CD4-positive, alpha-beta T cell (primary cell): ENCODE data around the gene CBLN1. TPM values are rescaled to one million over a fixed set of nuclear protein-coding genes. Genes with fewer than 3 reads are reported as not detected.

Experiments
- ATAC-seq: fragments of 200-7000 bp; cut with Tn5 transposase; one replicate; pipeline ENCODE4 v1.10.0; 2022; ENCODE audit warnings: mild to moderate bottlenecking; ENCODE audit not compliant: poor library complexity
- CTCF ChIA-PET: fragments of 350-600 bp; sonication (Branson Sonifier 250); formaldehyde crosslinking; loops from one replicate; lab custom pipeline; 2021; ENCODE audit warnings: antibody characterized with exemption, inconsistent platforms; lab: Charles Lee
- POLR2A ChIA-PET: fragments of 350-600 bp; sonication (Branson Sonifier 250); formaldehyde crosslinking; loops from one replicate; lab custom pipeline; 2021; ENCODE audit warnings: antibody characterized with exemption, inconsistent platforms; lab: Charles Lee
- DNase-seq, 14 experiments: peaks; one replicate each; pipeline ENCODE4 v3.0.0-alpha.2; 2013 to 2020; ENCODE audit warnings: mixed read lengths in 2 of 14
- H3K27ac ChIP-seq, 2 donors: one replicate each; pipeline versions ENCODE4 v1.5.1 to v1.7.0; 2013; ENCODE audit warnings: low read length in 2 of 2, low read depth in 1 of 2, mild to moderate bottlenecking in 1 of 2
- H3K27me3 ChIP-seq, 2 experiments: 1 replicate in 1 of 2; 2 replicates in 1 of 2; pipeline versions ENCODE4 v1.6.1 to v1.7.0; 2013; ENCODE audit warnings: low read length in 2 of 2, control low read depth in 1 of 2, mild to moderate bottlenecking in 1 of 2, moderate library complexity in 1 of 2; ENCODE audit not compliant: insufficient read depth in 2 of 2, control insufficient read depth in 1 of 2
- H3K36me3 ChIP-seq: one replicate; pipeline ENCODE4 v1.6.1; 2013; ENCODE audit warnings: low read length, control low read depth; ENCODE audit not compliant: insufficient read depth
- H3K4me1 ChIP-seq: one replicate; pipeline ENCODE4 v1.6.1; 2013; ENCODE audit warnings: low read length, control low read depth; ENCODE audit not compliant: insufficient read depth
- H3K4me3 ChIP-seq: one replicate; pipeline ENCODE4 v1.5.1; 2013; ENCODE audit warnings: mild to moderate bottlenecking, low read length, moderate library complexity
- H3K9me3 ChIP-seq, 2 experiments: 1 replicate in 1 of 2; 2 replicates in 1 of 2; pipeline versions ENCODE4 v1.6.1 to v1.7.0; 2013; ENCODE audit warnings: low read length in 2 of 2, mild to moderate bottlenecking in 2 of 2, control low read depth in 1 of 2, moderate library complexity in 1 of 2; ENCODE audit not compliant: control insufficient read depth in 1 of 2, insufficient read depth in 1 of 2
- H3K27ac Mint-ChIP-seq: one replicate; pipeline ENCODE4 v1.8.0; 2020; ENCODE audit warnings: mixed read lengths
- H3K27me3 Mint-ChIP-seq: one replicate; pipeline ENCODE4 v1.8.0; 2021; ENCODE audit warnings: mixed read lengths
- H3K36me3 Mint-ChIP-seq: one replicate; pipeline ENCODE4 v1.8.0; 2021; ENCODE audit warnings: low read depth, mixed read lengths
- H3K4me1 Mint-ChIP-seq: one replicate; pipeline ENCODE4 v1.8.0; 2021; ENCODE audit warnings: low read depth, mixed read lengths
- H3K4me3 Mint-ChIP-seq: one replicate; pipeline ENCODE4 v1.8.0; 2020; ENCODE audit warnings: mild to moderate bottlenecking, mixed read lengths
- H3K9me3 Mint-ChIP-seq: one replicate; pipeline ENCODE4 v1.8.0; 2020; ENCODE audit warnings: mixed read lengths
- CTCF ChIP-seq: fragments of 200-600 bp; IDR thresholded peaks from one replicate; pipeline ENCODE4 v1.8.0; 2022; ENCODE audit warnings: antibody characterized with exemption, mild to moderate bottlenecking
- intact Hi-C, 2 experiments: fragments of 100-400 bp; cut with DNase I in 1 of 2; cut with micrococcal nuclease in 1 of 2; formaldehyde crosslinking; loops; one replicate each; pipeline versions ENCODE4 v1.15.1 to v1.9.0; 2023 to 2025; cut with DNase I, micrococcal nuclease
- total RNA-seq, 174 experiments: library from RNA in 2 of 174; stranded (reverse) in 2 of 174; gene quantifications; one replicate each; pipeline ENCODE4 v1.2.3 and lab custom pipeline; 2021 to 2026

CBLN1 gene
- total RNA-seq, 2 experiments from 2014 or later = not detected

DNA sequence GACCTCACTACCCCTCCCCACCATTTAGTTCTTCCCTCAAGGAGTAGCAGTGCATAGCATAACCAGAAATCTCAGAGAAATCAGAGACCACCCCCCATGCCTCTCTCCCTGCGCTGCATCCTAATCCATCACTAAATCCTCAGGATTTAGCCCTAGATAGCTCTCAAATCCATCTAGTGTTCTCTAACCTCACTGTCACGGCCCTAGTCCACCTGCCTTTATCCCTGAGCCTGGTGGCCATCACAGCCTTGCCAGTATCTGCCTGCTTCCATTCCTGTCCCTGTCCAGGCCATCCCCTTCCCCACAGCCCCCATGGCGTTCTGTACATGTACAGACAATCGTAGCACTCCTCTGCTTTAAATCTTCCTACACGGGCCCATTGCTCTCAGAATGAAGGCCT, 19.1 kb downstream of the CBLN1 start:
- TF ChIP-seq CTCF = no peak
- ChIA-PET CTCF (no interaction called here), POLR2A (no interaction called here)
- H3K36me3 ChIP-seq = no peaks in the 10 kb centered on the region
- Mint-ChIP-seq H3K9me3 (no peaks in the 10 kb centered on the region), H3K36me3 (no peaks in the 10 kb centered on the region), H3K4me1 (no peaks in the 10 kb centered on the region), H3K27ac (no peak overlapping the region), H3K27me3 (peaks cover 5% of the 10 kb centered on the region), H3K4me3 (no peak overlapping the region)
- no peak overlapping the region for H3K27ac ChIP-seq
- H3K27me3 ChIP-seq = no peaks in the 10 kb centered on the region
- ATAC-seq (no peak), DNase-seq (no peak)
- no peaks in the 10 kb centered on the region for H3K4me1 ChIP-seq
- H3K9me3 ChIP-seq = no peaks in the 10 kb centered on the region
- intact Hi-C loops = no loop called here
- H3K4me3 ChIP-seq = no peak overlapping the region

DNA sequence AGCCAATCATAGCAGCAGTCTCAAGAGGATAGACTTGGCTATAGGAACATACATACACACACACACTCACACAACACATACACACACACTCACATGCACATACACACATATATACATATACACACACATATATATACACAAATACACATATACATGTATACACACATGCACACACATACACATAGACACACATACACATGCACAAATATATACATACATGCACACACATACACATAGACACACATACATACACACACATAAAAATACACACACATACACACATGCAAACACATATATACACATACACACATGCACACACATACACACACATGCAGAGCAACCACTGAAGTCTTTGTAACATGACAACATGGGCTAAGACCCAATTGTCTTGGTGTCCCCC, 19.7 kb downstream of the CBLN1 start:
- Histone ChIP-seq H3K4me1 (no peaks in the 10 kb centered on the region), H3K27ac (no peak overlapping the region), H3K9me3 (no peaks in the 10 kb centered on the region), H3K27me3 (no peaks in the 10 kb centered on the region), H3K36me3 (no peaks in the 10 kb centered on the region), H3K4me3 (no peak overlapping the region)
- H3K27ac Mint-ChIP-seq = no peak overlapping the region
- no peak overlapping the region for H3K4me3 Mint-ChIP-seq
- no peak for DNase-seq
- intact Hi-C loops = no loop called here
- no peak for ATAC-seq
- H3K4me1 Mint-ChIP-seq = no peaks in the 10 kb centered on the region
- ChIA-PET CTCF (no interaction called here), POLR2A (no interaction called here)
- H3K9me3 Mint-ChIP-seq = no peaks in the 10 kb centered on the region
- no peak for TF ChIP-seq CTCF
- no peaks in the 10 kb centered on the region for H3K36me3 Mint-ChIP-seq
- no peaks in the 10 kb centered on the region for H3K27me3 Mint-ChIP-seq

- H3K27me3 Mint-ChIP-seq = no peaks in the 10 kb centered on the region
- no peak for DNase-seq
- Histone ChIP-seq H3K27ac (no peak overlapping the region), H3K4me1 (no peaks in the 10 kb centered on the region), H3K36me3 (no peaks in the 10 kb centered on the region), H3K9me3 (no peaks in the 10 kb centered on the region), H3K27me3 (no peaks in the 10 kb centered on the region), H3K4me3 (no peak overlapping the region)
- POLR2A ChIA-PET = no interaction called here
- H3K27ac Mint-ChIP-seq = no peak overlapping the region
- no peak overlapping the region for H3K4me3 Mint-ChIP-seq
- intact Hi-C loops = no loop called here
- no peaks in the 10 kb centered on the region for H3K9me3 Mint-ChIP-seq
- no peak for ATAC-seq
- no peak for TF ChIP-seq CTCF
- CTCF ChIA-PET = no interaction called here
- no peaks in the 10 kb centered on the region for H3K36me3 Mint-ChIP-seq
- no peaks in the 10 kb centered on the region for H3K4me1 Mint-ChIP-seq
Observed at GRCh38 chr16:49260956-49261530, 20.6 kb downstream of the CBLN1 start.
